Astrocyte (in vitro differentiated cells and primary cell): Measurements from ENCODE around the gene TRHDE. TPM values are rescaled to one million over a fixed set of nuclear protein-coding genes. Genes with fewer than 3 reads are reported as not detected.

Source experiments
- DNase-seq: peaks from one replicate; pipeline ENCODE4 v3.0.0-alpha.2; 2010; ENCODE audit warnings: low read depth
- FAIRE-seq: peaks from 2 replicates; lab custom pipeline; 2011; peaks lifted over from hg19 to GRCh38; lab: Jason Lieb, UNC
- H2AFZ ChIP-seq: 2 replicates; pipeline ENCODE4 v1.6.0; 2012; ENCODE audit warnings: low read depth, low read length, inconsistent platforms
- H3K27ac ChIP-seq: 2 replicates; pipeline ENCODE4 v1.5.1; 2011; ENCODE audit warnings: low read depth, low read length, inconsistent platforms
- H3K27me3 ChIP-seq: 2 replicates; pipeline ENCODE4 v1.6.0; 2011; ENCODE audit warnings: low read length, inconsistent platforms; ENCODE audit not compliant: insufficient read depth
- H3K36me3 ChIP-seq: 2 replicates; pipeline ENCODE4 v1.5.1; 2011; ENCODE audit warnings: low read length, inconsistent platforms; ENCODE audit not compliant: insufficient read depth
- H3K4me1 ChIP-seq: 2 replicates; pipeline ENCODE4 v1.5.1; 2011; ENCODE audit warnings: low read length, inconsistent platforms; ENCODE audit not compliant: insufficient read depth
- H3K4me2 ChIP-seq: 2 replicates; pipeline ENCODE4 v1.6.0; 2012; ENCODE audit warnings: low read length, inconsistent platforms
- H3K4me3 ChIP-seq: 2 replicates; pipeline ENCODE4 v1.5.1; 2011; ENCODE audit warnings: low read depth, mild to moderate bottlenecking, low read length, inconsistent platforms; ENCODE audit not compliant: insufficient read depth
- H3K79me2 ChIP-seq: 2 replicates; pipeline ENCODE4 v1.6.0; 2012; ENCODE audit warnings: mild to moderate bottlenecking, low read length, inconsistent platforms; ENCODE audit not compliant: insufficient read depth
- H3K9ac ChIP-seq: 2 replicates; pipeline ENCODE4 v1.6.0; 2012; ENCODE audit warnings: mild to moderate bottlenecking, low read length, inconsistent platforms
- H3K9me3 ChIP-seq: 2 replicates; pipeline ENCODE4 v1.5.1; 2012; ENCODE audit warnings: low read depth, mild to moderate bottlenecking, low read length, inconsistent platforms; ENCODE audit not compliant: insufficient read depth
- H4K20me1 ChIP-seq: 2 replicates; pipeline ENCODE4 v1.6.0; 2012; ENCODE audit warnings: low read length, inconsistent platforms; ENCODE audit not compliant: insufficient read depth
- H3K27ac Mint-ChIP-seq: one replicate; pipeline ENCODE4 v1.8.0; 2021; ENCODE audit warnings: mild to moderate bottlenecking, mixed read lengths; ENCODE audit not compliant: unreplicated experiment
- H3K27me3 Mint-ChIP-seq: one replicate; pipeline ENCODE4 v1.8.0; 2021; ENCODE audit warnings: low read depth, mixed read lengths; ENCODE audit not compliant: unreplicated experiment
- H3K36me3 Mint-ChIP-seq: one replicate; pipeline ENCODE4 v1.8.0; 2021; ENCODE audit warnings: low read depth, mixed read lengths; ENCODE audit not compliant: unreplicated experiment
- H3K4me1 Mint-ChIP-seq: one replicate; pipeline ENCODE4 v1.8.0; 2021; ENCODE audit warnings: low read depth, mixed read lengths; ENCODE audit not compliant: unreplicated experiment
- H3K4me3 Mint-ChIP-seq: one replicate; pipeline ENCODE4 v1.8.0; 2021; ENCODE audit warnings: mild to moderate bottlenecking, moderate library complexity, mixed read lengths; ENCODE audit not compliant: unreplicated experiment
- H3K9me3 Mint-ChIP-seq: one replicate; pipeline ENCODE4 v1.8.0; 2021; ENCODE audit warnings: mild to moderate bottlenecking, mixed read lengths; ENCODE audit not compliant: unreplicated experiment
- CTCF ChIP-seq: IDR thresholded peaks from 2 replicates; pipeline ENCODE4 v1.5.1; 2011; ENCODE audit warnings: low read depth, mild to moderate bottlenecking, inconsistent platforms, low read length, moderate library complexity; ENCODE audit not compliant: insufficient read depth
- EZH2 ChIP-seq: IDR thresholded peaks from 2 replicates; pipeline ENCODE4 v1.6.1; 2012; ENCODE audit warnings: mild to moderate bottlenecking, low read length, inconsistent platforms; ENCODE audit not compliant: insufficient read depth
- total RNA-seq: library from RNA; stranded (reverse); gene quantifications from 2 replicates; pipeline ENCODE4 v1.2.1, GENCODE V29; 2021

The TRHDE gene
- total RNA-seq, 1 donor from 2014 or later, result 1.4 TPM

GRCh38 chr12:72274931-72275330, 2.8 kb downstream of the TRHDE start:
- Histone ChIP-seq H3K27ac (no peak overlapping the region), H2AFZ (no peak overlapping the region), H3K4me1 (no peaks in the 10 kb centered on the region), H3K36me3 (no peaks in the 10 kb centered on the region), H3K4me3 (peak overlapping the region; percentile 94), H3K4me2 (peak overlapping the region; percentile 96), H3K9ac (peak overlapping the region; percentile 89), H3K79me2 (peaks cover 99% of the 10 kb centered on the region), H3K27me3 (no peaks in the 10 kb centered on the region), H4K20me1 (no peaks in the 10 kb centered on the region), H3K9me3 (no peaks in the 10 kb centered on the region)
- no peaks in the 10 kb centered on the region for H3K36me3 Mint-ChIP-seq
- H3K9me3 Mint-ChIP-seq, result no peaks in the 10 kb centered on the region
- H3K4me3 Mint-ChIP-seq, result no peak overlapping the region
- H3K27ac Mint-ChIP-seq, result no peak overlapping the region
- TF ChIP-seq CTCF, result no peak
- no peak for TF ChIP-seq EZH2
- FAIRE-seq, result no peak
- peaks cover 2% of the 10 kb centered on the region for H3K4me1 Mint-ChIP-seq
- peaks cover 38% of the 10 kb centered on the region for H3K27me3 Mint-ChIP-seq
- DNase-seq, result no peak

- Histone ChIP-seq H3K27ac (no peak overlapping the region), H3K4me2 (peak overlapping the region; percentile 96), H3K9ac (peak overlapping the region; percentile 13), H2AFZ (no peak overlapping the region), H3K4me1 (peaks cover 6% of the 10 kb centered on the region), H4K20me1 (no peaks in the 10 kb centered on the region), H3K9me3 (no peaks in the 10 kb centered on the region), H3K36me3 (no peaks in the 10 kb centered on the region), H3K27me3 (no peaks in the 10 kb centered on the region), H3K4me3 (peak overlapping the region; percentile 51), H3K79me2 (peaks cover 99% of the 10 kb centered on the region)
- DNase-seq (no peak), FAIRE-seq (no peak)
- H3K27me3 Mint-ChIP-seq, result peaks cover 38% of the 10 kb centered on the region
- H3K4me1 Mint-ChIP-seq, result peaks cover 2% of the 10 kb centered on the region
- TF ChIP-seq CTCF (no peak), EZH2 (no peak)
- H3K27ac Mint-ChIP-seq, result no peak overlapping the region
- H3K36me3 Mint-ChIP-seq, result no peaks in the 10 kb centered on the region
- H3K9me3 Mint-ChIP-seq, result no peaks in the 10 kb centered on the region
- H3K4me3 Mint-ChIP-seq, result no peak overlapping the region
Measured at GRCh38 chr12:72275526-72275925, 3.4 kb downstream of the TRHDE start.

DNA sequence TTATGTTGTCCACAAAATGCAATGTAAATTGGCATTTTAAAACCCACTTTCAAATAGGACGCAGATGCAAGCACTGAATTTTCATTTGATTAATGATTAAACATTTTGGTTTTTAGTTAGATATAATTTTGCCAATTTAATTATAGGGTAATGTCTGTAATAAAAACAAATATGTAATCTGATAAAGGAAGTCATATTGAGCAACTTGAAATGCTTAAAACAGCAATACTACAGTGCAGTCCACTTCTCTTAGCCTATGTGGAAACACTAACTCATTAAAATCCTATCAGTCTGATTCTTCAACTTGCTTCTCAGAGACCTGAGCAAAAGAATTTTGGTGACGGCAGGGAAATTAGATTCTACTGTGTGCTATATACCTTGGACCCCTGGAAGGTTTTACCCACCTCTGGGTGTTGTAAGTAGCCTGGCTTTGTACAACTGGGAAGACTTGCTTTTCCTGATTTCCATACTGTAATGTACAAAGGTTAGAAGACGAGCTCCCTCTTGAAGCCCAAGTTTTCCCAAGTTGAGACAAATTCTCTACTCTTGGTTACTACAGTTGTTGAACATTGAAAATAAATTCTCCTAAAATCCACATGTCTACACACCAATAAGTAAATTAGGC, 4.1 kb downstream of the TRHDE start:
- no peak overlapping the region for H3K27ac Mint-ChIP-seq
- Histone ChIP-seq H3K27ac (no peak overlapping the region), H3K9ac (peak overlapping the region; percentile 52), H3K4me3 (peak overlapping the region; percentile 16), H3K79me2 (peaks cover 96% of the 10 kb centered on the region), H3K36me3 (no peaks in the 10 kb centered on the region), H4K20me1 (no peaks in the 10 kb centered on the region), H3K9me3 (no peaks in the 10 kb centered on the region), H3K27me3 (no peaks in the 10 kb centered on the region), H3K4me2 (peak overlapping the region; percentile 96), H3K4me1 (peaks cover 8% of the 10 kb centered on the region), H2AFZ (no peak overlapping the region)
- DNase-seq, result no peak
- TF ChIP-seq CTCF (no peak), EZH2 (no peak)
- FAIRE-seq, result no peak
- H3K27me3 Mint-ChIP-seq, result peaks cover 30% of the 10 kb centered on the region
- H3K36me3 Mint-ChIP-seq, result no peaks in the 10 kb centered on the region
- peaks cover 2% of the 10 kb centered on the region for H3K4me1 Mint-ChIP-seq
- no peaks in the 10 kb centered on the region for H3K9me3 Mint-ChIP-seq
- no peak overlapping the region for H3K4me3 Mint-ChIP-seq
